Mammary epithelial cell (primary cell): ENCODE measurements around the gene ACSF3.

Experiments
- CTCF ChIP-seq, 2 donors: IDR thresholded peaks in 1 of 2; conservative IDR thresholded peaks in 1 of 2; 2 replicates each; pipeline ENCODE4 v1.5.1; 2011 to 2012; ENCODE audit warnings: inconsistent platforms in 2 of 2, low read length in 2 of 2, mild to moderate bottlenecking in 2 of 2, control low read depth in 1 of 2, low read depth in 1 of 2; ENCODE audit not compliant: insufficient read depth in 1 of 2; ENCODE audit errors: extremely low read depth in 1 of 2
- EZH2 ChIP-seq: IDR thresholded peaks from 2 replicates; pipeline ENCODE4 v1.6.1; 2012; ENCODE audit warnings: low read length, inconsistent platforms, borderline replicate concordance

GRCh38 chr16:89153848-89154271 is 60.2 kb downstream of the ACSF3 start:
- TF ChIP-seq CTCF (conservative IDR thresholded peaks at IDR 0.05 in 1 of 2, IDR thresholded peaks at IDR 0.05 in 1 of 2; ENCODE audit: extremely low read depth in 1 of 2, insufficient read depth in 1 of 2, low read depth in 1 of 2, low read length in 2 of 2) (no peak), EZH2 (no peak)
